ENCODE measurements around the gene HBQ1. TPM values are rescaled to one million over a fixed set of nuclear protein-coding genes. Genes with fewer than 3 reads are reported as not detected.
A peak's percentile ranks its signal among the peaks of the same experiment; 100 is the strongest.

The HBQ1 gene
- total RNA-seq, 1 experiment from 2014 or later, result 7.0 TPM

GRCh38 chr16:179211-180092, 807 bp upstream of the HBQ1 start:
- no peaks in the 10 kb centered on the region for H3K9me3 ChIP-seq
- DNase-seq, result no peak
- Mint-ChIP-seq H3K4me3 (ENCODE audit: unreplicated experiment) (peak overlapping the region; percentile 64), H3K4me1 (ENCODE audit: low read depth, unreplicated experiment) (no peaks in the 10 kb centered on the region), H3K36me3 (ENCODE audit: insufficient read depth, unreplicated experiment) (peaks cover 25% of the 10 kb centered on the region), H3K27me3 (ENCODE audit: insufficient read depth, unreplicated experiment) (peaks cover 10% of the 10 kb centered on the region), H3K9me3 (ENCODE audit: unreplicated experiment) (no peaks in the 10 kb centered on the region), H3K27ac (ENCODE audit: unreplicated experiment) (no peak overlapping the region)
- no peaks in the 10 kb centered on the region for H3K36me3 ChIP-seq (ENCODE audit: control insufficient read depth, insufficient read depth, low read length)
- peak overlapping the region; percentile 83 for H3K4me3 ChIP-seq (ENCODE audit: low read depth, low read length)
- no peaks in the 10 kb centered on the region for H3K27me3 ChIP-seq (replicated peaks; ENCODE audit: control insufficient read depth, insufficient read depth, low read length)
- POLR2A ChIA-PET, result no interaction called here
- TF ChIP-seq CTCF (IDR thresholded peaks at IDR 0.05; ENCODE audit: insufficient read depth in 1 of 2, low read depth in 1 of 2, low read length in 1 of 2, severe bottlenecking in 1 of 2, unreplicated experiment in 1 of 2), result no peak
- BruUV-seq (replicated peaks), result TSS peak; percentile 42
- intact Hi-C loops (cut with micrococcal nuclease; ENCODE audit: unreplicated experiment), result loop anchor here (2.0 kb wide), 2 partner anchors 63 to 73 kb away; no protein-coding TSS in a partner anchor
- CTCF ChIA-PET, result interaction anchor here (1.4 kb wide), 1 partner anchor 72 kb away, joined by 7 read pairs; no protein-coding TSS in a partner anchor
- peaks cover 5% of the 10 kb centered on the region for H3K4me1 ChIP-seq

GRCh38 chr16:180681-181564, 664 bp downstream of the HBQ1 start:
- Histone ChIP-seq H3K9me3 (no peaks in the 10 kb centered on the region), H3K4me1 (peaks cover 5% of the 10 kb centered on the region), H3K4me3 (ENCODE audit: low read depth, low read length) (peak overlapping the region; percentile 83), H3K27me3 (replicated peaks; ENCODE audit: control insufficient read depth, insufficient read depth, low read length) (no peaks in the 10 kb centered on the region), H3K36me3 (ENCODE audit: control insufficient read depth, insufficient read depth, low read length) (no peaks in the 10 kb centered on the region)
- BruUV-seq (replicated peaks), result no TSS peak
- peaks cover 40% of the 10 kb centered on the region for H3K36me3 Mint-ChIP-seq (ENCODE audit: insufficient read depth, unreplicated experiment)
- H3K27me3 Mint-ChIP-seq (ENCODE audit: insufficient read depth, unreplicated experiment), result no peaks in the 10 kb centered on the region
- POLR2A ChIA-PET, result interaction anchor here (0.6 kb wide), 2 partner anchors 171 to 202 kb away, joined by 3 to 6 read pairs; no protein-coding TSS in a partner anchor
- intact Hi-C loops (cut with micrococcal nuclease; ENCODE audit: unreplicated experiment), result loop anchor here (2.0 kb wide), 2 partner anchors 64 to 74 kb away; no protein-coding TSS in a partner anchor
- H3K9me3 Mint-ChIP-seq (ENCODE audit: unreplicated experiment), result no peaks in the 10 kb centered on the region
- H3K4me1 Mint-ChIP-seq (ENCODE audit: low read depth, unreplicated experiment), result no peaks in the 10 kb centered on the region
- H3K4me3 Mint-ChIP-seq (ENCODE audit: unreplicated experiment), result peak overlapping the region; percentile 64
- TF ChIP-seq CTCF (IDR thresholded peaks at IDR 0.05; ENCODE audit: insufficient read depth in 1 of 2, low read depth in 1 of 2, low read length in 1 of 2, severe bottlenecking in 1 of 2, unreplicated experiment in 1 of 2), result peak in 1 of 2 experiments; percentile 16
- peak; percentile 86 to 92 for DNase-seq
- CTCF ChIA-PET, result interaction anchor here (0.5 to 1.4 kb wide), 8 partner anchors 8 to 220 kb away, joined by 3 to 7 read pairs (median 4); partner anchors contain the start of gene RHBDF1
- H3K27ac Mint-ChIP-seq (ENCODE audit: unreplicated experiment), result no peak overlapping the region

GRCh38 chr16:181565-182021, 1.3 kb downstream of the HBQ1 start:
- no TSS peak for BruUV-seq (replicated peaks)
- H3K9me3 Mint-ChIP-seq (ENCODE audit: unreplicated experiment), result no peaks in the 10 kb centered on the region
- peak; percentile 91 to 92 for TF ChIP-seq CTCF (IDR thresholded peaks at IDR 0.05; ENCODE audit: insufficient read depth in 1 of 2, low read depth in 1 of 2, low read length in 1 of 2, severe bottlenecking in 1 of 2, unreplicated experiment in 1 of 2)
- peak overlapping the region; percentile 64 for H3K4me3 Mint-ChIP-seq (ENCODE audit: unreplicated experiment)
- POLR2A ChIA-PET, result interaction anchor here (0.6 kb wide), 1 partner anchor 171 kb away, joined by 5 read pairs; no protein-coding TSS in a partner anchor
- Histone ChIP-seq H3K36me3 (ENCODE audit: control insufficient read depth, insufficient read depth, low read length) (no peaks in the 10 kb centered on the region), H3K4me3 (ENCODE audit: low read depth, low read length) (no peak overlapping the region), H3K9me3 (no peaks in the 10 kb centered on the region), H3K4me1 (peaks cover 5% of the 10 kb centered on the region), H3K27me3 (replicated peaks; ENCODE audit: control insufficient read depth, insufficient read depth, low read length) (no peaks in the 10 kb centered on the region)
- CTCF ChIA-PET, result interaction anchor here (0.5 to 1.4 kb wide), 2 partner anchors 75 to 108 kb away, joined by 4 to 7 read pairs; no protein-coding TSS in a partner anchor
- H3K27ac Mint-ChIP-seq (ENCODE audit: unreplicated experiment), result no peak overlapping the region
- no peaks in the 10 kb centered on the region for H3K27me3 Mint-ChIP-seq (ENCODE audit: insufficient read depth, unreplicated experiment)
- peaks cover 42% of the 10 kb centered on the region for H3K36me3 Mint-ChIP-seq (ENCODE audit: insufficient read depth, unreplicated experiment)
- no peaks in the 10 kb centered on the region for H3K4me1 Mint-ChIP-seq (ENCODE audit: low read depth, unreplicated experiment)
- intact Hi-C loops (cut with micrococcal nuclease; ENCODE audit: unreplicated experiment), result loop anchor here (2.0 kb wide), 2 partner anchors 65 to 75 kb away; no protein-coding TSS in a partner anchor
- no peak for DNase-seq

Measured in Caco-2 (cell line).